ENCODE results near the gene KCTD5. TPM values are rescaled to one million over a fixed set of nuclear protein-coding genes. Genes with fewer than 3 reads are reported as not detected.
"Not testable (repeated sequence)": the region's sequence is repeated elsewhere in the genome, so short reads cannot be mapped to it uniquely, and the experiment has no call there.

The KCTD5 gene
- total RNA-seq, 1 donor from 2014 or later = 24.3 TPM

GRCh38 chr16:2720064-2720457, 37.7 kb downstream of the KCTD5 start, which contains the start of gene PRSS27:
TSS of gene PRSS27 (minus strand) at chr16:2720224. CDS start at chr16:2720160, 64 bp downstream.
- TF ChIP-seq CTCF (IDR thresholded peaks at IDR 0.05; ENCODE audit: unreplicated experiment) = no peak
- H3K27ac Mint-ChIP-seq (ENCODE audit: unreplicated experiment) = no peak within 1 kb of the TSS
- DNase-seq (ENCODE audit: low spot score) = no peak

DNA sequence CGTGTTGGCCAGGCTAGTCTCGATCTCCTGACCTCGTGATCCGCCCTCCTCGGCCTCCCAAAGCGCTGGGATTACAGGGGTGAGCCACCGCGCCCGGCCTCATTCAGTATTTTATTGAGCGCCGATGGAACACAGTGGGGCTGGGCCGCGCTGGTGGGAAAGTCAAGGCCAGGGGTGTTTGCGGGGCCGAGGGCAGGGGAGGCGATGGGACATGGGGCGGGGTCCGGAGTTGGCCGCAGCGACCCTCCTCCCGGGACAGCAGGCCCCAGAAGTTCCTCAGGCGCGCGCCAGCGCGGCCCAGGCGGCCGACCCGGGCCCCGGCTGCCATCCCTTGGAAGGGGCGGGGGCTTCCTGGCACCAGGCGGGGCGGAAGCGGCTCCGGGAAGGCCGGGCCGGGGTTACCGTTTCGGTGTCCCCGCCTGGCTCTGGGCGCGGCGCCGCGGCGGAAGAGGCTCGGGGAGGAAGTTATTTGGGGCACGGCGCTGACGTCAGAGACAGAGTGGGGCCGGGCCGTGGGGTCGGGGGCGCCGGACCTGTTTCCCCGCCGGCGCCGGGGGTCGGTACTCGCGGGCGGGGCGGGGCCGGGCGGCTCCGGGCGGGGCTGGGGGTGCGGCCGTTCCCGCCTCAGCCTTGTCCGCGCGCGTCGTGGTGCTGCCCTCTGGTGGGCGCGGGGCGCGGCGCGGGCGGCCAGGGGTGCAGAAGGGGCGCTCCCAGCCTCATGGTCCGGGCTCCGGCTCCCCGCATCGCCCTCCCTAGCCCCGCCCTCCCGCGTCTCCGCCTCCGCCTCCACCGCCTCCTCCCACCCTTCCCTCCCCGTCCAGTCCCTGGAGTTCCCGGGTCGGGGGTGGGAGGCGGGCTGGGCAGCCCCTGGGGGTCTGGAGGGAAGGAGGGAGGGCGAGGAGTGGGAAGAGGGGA, 38.7 kb downstream of the KCTD5 start:
- peak; percentile 82 for DNase-seq (ENCODE audit: low spot score)
- no peaks in the 10 kb centered on the region for H3K36me3 Mint-ChIP-seq (ENCODE audit: low read depth, unreplicated experiment)
- no peaks in the 10 kb centered on the region for H3K4me1 Mint-ChIP-seq (ENCODE audit: unreplicated experiment)
- H3K4me3 Mint-ChIP-seq (ENCODE audit: unreplicated experiment) = peak overlapping the region; percentile 74
- no peaks in the 10 kb centered on the region for H3K9me3 Mint-ChIP-seq (ENCODE audit: unreplicated experiment)
- no peaks in the 10 kb centered on the region for H3K27me3 Mint-ChIP-seq (ENCODE audit: unreplicated experiment)
- TF ChIP-seq CTCF (IDR thresholded peaks at IDR 0.05; ENCODE audit: unreplicated experiment) = peak; percentile 87
- no peak overlapping the region for H3K27ac Mint-ChIP-seq (ENCODE audit: unreplicated experiment)

More at GRCh38 chr16:2720064-2720457, 37.7 kb downstream of the KCTD5 start, which contains the start of gene PRSS27:
- no peaks in the 10 kb centered on the region for H3K27me3 Mint-ChIP-seq (ENCODE audit: unreplicated experiment)
- H3K36me3 Mint-ChIP-seq (ENCODE audit: low read depth, unreplicated experiment) = no peaks in the 10 kb centered on the region
- no peaks in the 10 kb centered on the region for H3K9me3 Mint-ChIP-seq (ENCODE audit: unreplicated experiment)
- no peaks in the 10 kb centered on the region for H3K4me1 Mint-ChIP-seq (ENCODE audit: unreplicated experiment)
- H3K4me3 Mint-ChIP-seq (ENCODE audit: unreplicated experiment) = peak within 1 kb of the TSS; percentile 74

GRCh38 chr16:2721634-2722173, 39.4 kb downstream of the KCTD5 start:
- not testable (repeated sequence) for H3K9me3 Mint-ChIP-seq (ENCODE audit: unreplicated experiment); H3K4me1 Mint-ChIP-seq (ENCODE audit: unreplicated experiment); H3K27me3 Mint-ChIP-seq (ENCODE audit: unreplicated experiment); DNase-seq (ENCODE audit: low spot score); H3K27ac Mint-ChIP-seq (ENCODE audit: unreplicated experiment); H3K36me3 Mint-ChIP-seq (ENCODE audit: low read depth, unreplicated experiment)
- peak overlapping the region; percentile 82 for H3K4me3 Mint-ChIP-seq (ENCODE audit: unreplicated experiment)

DNA sequence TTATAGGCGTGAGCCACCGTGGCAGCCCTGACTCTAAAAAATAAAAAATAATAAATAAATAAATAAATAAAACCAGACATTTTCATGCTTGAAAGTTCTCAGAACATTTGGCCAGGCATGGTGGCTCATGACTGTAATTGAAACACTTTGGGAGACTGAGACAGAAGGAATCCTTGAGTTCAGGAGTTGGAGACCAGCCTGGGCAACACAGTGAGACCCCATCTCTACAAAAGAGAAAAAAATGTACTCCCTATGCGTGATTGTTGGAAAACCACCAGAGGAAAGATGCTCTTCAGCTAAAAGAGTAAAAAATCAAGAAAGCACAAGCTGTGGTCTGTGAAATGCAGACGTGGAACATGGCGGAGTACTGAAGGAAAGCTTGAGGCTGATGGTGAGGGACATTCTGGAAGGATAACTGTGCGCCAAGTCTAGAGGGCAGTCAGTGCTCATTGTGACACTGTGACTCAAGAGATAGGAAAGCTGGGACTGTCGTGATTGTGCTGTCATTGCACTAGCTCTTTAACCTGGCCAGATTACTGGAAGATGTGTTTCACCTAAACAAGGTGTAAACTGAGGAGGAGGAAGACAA, 41.9 kb downstream of the KCTD5 start:
- Mint-ChIP-seq H3K27me3 (ENCODE audit: unreplicated experiment) (no peaks in the 10 kb centered on the region), H3K36me3 (ENCODE audit: low read depth, unreplicated experiment) (no peaks in the 10 kb centered on the region), H3K27ac (ENCODE audit: unreplicated experiment) (no peak overlapping the region), H3K4me3 (ENCODE audit: unreplicated experiment) (no peak overlapping the region), H3K9me3 (ENCODE audit: unreplicated experiment) (no peaks in the 10 kb centered on the region), H3K4me1 (ENCODE audit: unreplicated experiment) (no peaks in the 10 kb centered on the region)
- no peak for DNase-seq (ENCODE audit: low spot score)
- no peak for TF ChIP-seq CTCF (IDR thresholded peaks at IDR 0.05; ENCODE audit: unreplicated experiment)

- H3K36me3 Mint-ChIP-seq (ENCODE audit: low read depth, unreplicated experiment) = no peaks in the 10 kb centered on the region
- no peaks in the 10 kb centered on the region for H3K9me3 Mint-ChIP-seq (ENCODE audit: unreplicated experiment)
- no peak overlapping the region for H3K4me3 Mint-ChIP-seq (ENCODE audit: unreplicated experiment)
- no peaks in the 10 kb centered on the region for H3K27me3 Mint-ChIP-seq (ENCODE audit: unreplicated experiment)
- no peaks in the 10 kb centered on the region for H3K4me1 Mint-ChIP-seq (ENCODE audit: unreplicated experiment)
- no peak for TF ChIP-seq CTCF (IDR thresholded peaks at IDR 0.05; ENCODE audit: unreplicated experiment)
- H3K27ac Mint-ChIP-seq (ENCODE audit: unreplicated experiment) = no peak overlapping the region
- no peak for DNase-seq (ENCODE audit: low spot score)
Measured at GRCh38 chr16:2724816-2725348, 42.6 kb downstream of the KCTD5 start.
